SK-N-SH treated with all-trans-retinoic acid at 6 μM for 48 hours (cell line): ENCODE results near the gene RALB.

Experiments used
- GLIS3 ChIP-seq: fragments of 250-450 bp; sonication (Bioruptor Pico); IDR thresholded peaks from 2 replicates; pipeline ENCODE4 v1.5.0; 2020; ENCODE audit warnings: mild to moderate bottlenecking, moderate library complexity
- ISL1 ChIP-seq: fragments of 250-450 bp; sonication (Bioruptor Pico); IDR thresholded peaks from 2 replicates; pipeline ENCODE4 v2.1.2; 2022; ENCODE audit warnings: mild to moderate bottlenecking, moderate library complexity
- RARB ChIP-seq: fragments of 250-450 bp; sonication (Bioruptor Pico); IDR thresholded peaks from 2 replicates; pipeline ENCODE4 v1.8.0; 2021; ENCODE audit warnings: mild to moderate bottlenecking, moderate library complexity
- ZFP30 ChIP-seq: fragments of 450-650 bp; formaldehyde crosslinking; IDR thresholded peaks from 2 replicates; pipeline ENCODE4 v1.5.0; 2022; ENCODE audit warnings: mild to moderate bottlenecking, moderate library complexity

GRCh38 chr2:120342446-120342845 lies 89.8 kb downstream of the RALB start:
- TF ChIP-seq ZFP30 (CRISPR knock-in tag) (no peak), RARB (CRISPR knock-in tag) (no peak), GLIS3 (CRISPR knock-in tag) (no peak), ISL1 (CRISPR knock-in tag) (no peak)
